Muscle of back (tissue), 11 donors: ENCODE data around the gene CDK8. TPM values are rescaled to one million over a fixed set of nuclear protein-coding genes. Genes with fewer than 3 reads are reported as not detected.
A peak's percentile ranks its signal among the peaks of the same experiment; 100 is the strongest.
"Not testable (repeated sequence)": the region's sequence is repeated elsewhere in the genome, so short reads cannot be mapped to it uniquely, and the experiment has no call there.

Experiments used
- DNase-seq, 3 donors: peaks; one replicate each; pipeline versions ENCODE4 v3.0.0 to v3.0.0-alpha.2; 2013
- polyA plus RNA-seq, 10 donors: library from polyadenylated mRNA; unstranded; fragments of 120-200 nt; gene quantifications; one replicate each; pipeline ENCODE4 v1.2.1, GENCODE V29; 2013; ENCODE audit not compliant: insufficient read length in 10 of 10

The CDK8 gene
- polyA plus RNA-seq, 10 donors: 22.2 to 44.0 (median 28.9) TPM

- no peak for DNase-seq
Measured at GRCh38 chr13:26249551-26249950, 4.4 kb upstream of the CDK8 start.

GRCh38 chr13:26252006-26252405 lies 1.9 kb upstream of the CDK8 start:
- DNase-seq: not testable (repeated sequence)

- DNase-seq: no peak
Measured at GRCh38 chr13:26253262-26253786, 605 bp upstream of the CDK8 start.

- peak; percentile 16 to 76 (median 38) for DNase-seq
Measured at GRCh38 chr13:26254583-26255111, 718 bp downstream of the CDK8 start.

- DNase-seq: peak in 2 of 3 donors; percentile 6 to 37
Measured at GRCh38 chr13:26255115-26255514, 1.2 kb downstream of the CDK8 start.

- peak; percentile 2 to 61 (median 13) for DNase-seq
Measured at GRCh38 chr13:26255691-26256277, 1.9 kb downstream of the CDK8 start.

GRCh38 chr13:26257049-26257448 lies 3.1 kb downstream of the CDK8 start:
- no peak for DNase-seq

- no peak for DNase-seq
Measured at GRCh38 chr13:26259634-26260033, 5.7 kb downstream of the CDK8 start.

GRCh38 chr13:26262156-26262555 lies 8.2 kb downstream of the CDK8 start:
- DNase-seq: no peak

- no peak for DNase-seq
Measured at GRCh38 chr13:26266311-26266710, 12.4 kb downstream of the CDK8 start.

GRCh38 chr13:26270707-26271106 lies 16.8 kb downstream of the CDK8 start:
- DNase-seq: no peak

- DNase-seq: no peak
Measured at GRCh38 chr13:26272621-26273020, 18.7 kb downstream of the CDK8 start.

GRCh38 chr13:26280295-26280694 lies 26.4 kb downstream of the CDK8 start:
- peak in 1 of 3 donors; percentile 4 for DNase-seq

- DNase-seq: no peak
Measured at GRCh38 chr13:26280822-26281221, 26.9 kb downstream of the CDK8 start.

- not testable (repeated sequence) for DNase-seq
Measured at GRCh38 chr13:26285911-26286310, 32.0 kb downstream of the CDK8 start.

- not testable (repeated sequence) for DNase-seq
Measured at GRCh38 chr13:26288838-26289237, 34.9 kb downstream of the CDK8 start.

GRCh38 chr13:26295812-26296211 lies 41.9 kb downstream of the CDK8 start:
- no peak for DNase-seq

GRCh38 chr13:26299168-26299750 lies 45.3 kb downstream of the CDK8 start:
- no peak for DNase-seq

- peak in 1 of 3 donors; percentile 35 for DNase-seq
Measured at GRCh38 chr13:26300140-26300539, 46.2 kb downstream of the CDK8 start.

GRCh38 chr13:26305676-26306075 lies 51.7 kb downstream of the CDK8 start:
- DNase-seq: no peak

- no peak for DNase-seq
Measured at GRCh38 chr13:26307701-26308100, 53.8 kb downstream of the CDK8 start.

GRCh38 chr13:26308250-26308649 lies 54.3 kb downstream of the CDK8 start:
- no peak for DNase-seq

- no peak for DNase-seq
Measured at GRCh38 chr13:26308836-26309235, 54.9 kb downstream of the CDK8 start.
